Cardiac ventricle fibroblast (primary cell): ENCODE results near the gene ACTR6. TPM values are rescaled to one million over a fixed set of nuclear protein-coding genes. Genes with fewer than 3 reads are reported as not detected.

Experiments
- total RNA-seq: library from RNA; depleted of rRNA; stranded (reverse); fragments of >200 nt; gene quantifications from 2 replicates; pipeline ENCODE4 v1.2.3, GENCODE V29; 2015

The ACTR6 gene
- total RNA-seq: 10.1 and 16.4 TPM in 2 replicates

GRCh38 chr12:100200463-100201181 is at the start of gene ACTR6:
TSS of gene ACTR6 (plus strand) at chr12:100200815. CDS start at chr12:100200852, 37 bp downstream.

DNA sequence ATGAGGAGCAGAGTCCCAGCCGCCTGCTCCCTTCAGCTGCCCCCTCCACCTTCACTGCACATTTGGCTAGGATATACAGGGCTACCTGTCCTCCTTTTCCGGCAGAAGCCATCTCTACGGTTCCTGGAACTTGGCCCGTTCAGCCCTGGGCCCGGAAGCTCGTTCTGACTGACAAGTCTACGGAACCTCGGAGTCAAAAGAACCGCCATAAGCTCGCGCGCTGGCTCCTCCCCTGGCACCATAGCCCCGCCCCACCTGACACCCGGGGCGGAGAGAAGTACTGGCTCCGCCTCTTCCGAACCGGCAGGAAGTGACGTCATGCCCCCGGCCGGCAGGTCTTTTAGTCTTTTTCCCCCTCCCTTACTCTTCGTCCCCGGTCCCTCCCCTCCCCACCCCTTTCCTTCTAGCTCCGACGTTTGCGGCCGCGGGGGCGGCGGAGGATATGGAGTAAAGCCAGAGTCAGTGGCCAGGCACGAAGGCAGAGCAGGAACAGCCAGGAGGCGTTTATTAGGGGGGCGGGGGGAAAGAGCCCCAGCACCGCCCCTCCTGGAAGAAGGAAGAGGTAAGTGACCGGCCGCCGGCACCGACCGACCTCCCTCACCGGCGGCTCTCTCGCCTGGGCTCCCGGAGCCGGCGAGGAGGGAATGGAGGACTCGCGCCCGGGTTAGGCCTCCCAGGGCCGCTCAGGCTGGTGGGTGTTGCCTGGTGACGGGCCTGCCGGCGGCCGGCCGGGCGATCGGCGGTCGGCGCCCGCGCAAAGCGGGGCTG is 66.4 kb downstream of the ACTR6 start, which contains the start of the genes DEPDC4 and SCYL2:
DEPDC4 (minus strand) TSS at position 245 of the 768 bp plus-strand sequence; CDS start at position 242, 3 bp downstream.
SCYL2 (plus strand) TSS at position 343 of the 768 bp plus-strand sequence. CDS start 15,794 bp downstream, outside the sequence.

Other genes with a start within 250 kb of the ACTR6 start
- 7.8 and 10.9 TPM in 2 replicates for gene ANKS1B, start 215.9 kb upstream of the ACTR6 start, total RNA-seq
- gene BLTP3B, start 57.9 kb upstream of the ACTR6 start, total RNA-seq: 18.4 and 22.2 TPM in 2 replicates
- gene DEPDC4, start 66.3 kb downstream of the ACTR6 start, total RNA-seq: not detected in 2 replicates
- 27.1 and 34.4 TPM in 2 replicates for gene SCYL2, start 66.4 kb downstream of the ACTR6 start, total RNA-seq
- not detected in 2 replicates for gene SLC17A8, start 156.3 kb downstream of the ACTR6 start, total RNA-seq